Raji (cell line): ENCODE measurements around the gene TTC36.

Experiments
- POLR2A ChIP-seq: IDR thresholded peaks from 2 replicates; pipeline ENCODE4 v1.6.1; 2011; ENCODE audit warnings: low read depth, low read length, control low read depth; ENCODE audit not compliant: insufficient read depth

The TTC36 gene

DNA sequence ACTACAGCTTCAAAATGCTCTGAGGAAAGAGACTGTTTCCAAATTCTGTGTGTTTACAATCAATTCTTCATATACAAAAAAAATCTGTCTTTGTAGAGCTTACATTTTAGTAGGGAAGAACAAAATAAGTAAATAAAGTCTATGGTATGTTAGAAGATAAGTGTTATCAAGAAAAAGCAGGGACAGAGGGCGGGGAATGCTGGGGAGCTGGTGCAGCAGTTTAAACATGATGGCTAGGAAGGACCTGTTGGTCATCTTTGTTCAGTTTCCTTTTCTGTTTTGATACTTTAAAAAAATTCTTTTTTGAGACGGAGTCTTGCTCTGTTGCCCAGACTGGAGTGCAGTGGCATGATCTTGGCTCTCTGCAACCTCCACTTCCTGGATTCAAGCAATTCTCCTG lies 19.9 kb downstream of the TTC36 start:
- no peak for TF ChIP-seq POLR2A

- no peak for TF ChIP-seq POLR2A
Measured at GRCh38 chr11:118552341-118552740, 25.1 kb downstream of the TTC36 start.

GRCh38 chr11:118560806-118561205 lies 33.5 kb downstream of the TTC36 start:
- no peak for TF ChIP-seq POLR2A

DNA sequence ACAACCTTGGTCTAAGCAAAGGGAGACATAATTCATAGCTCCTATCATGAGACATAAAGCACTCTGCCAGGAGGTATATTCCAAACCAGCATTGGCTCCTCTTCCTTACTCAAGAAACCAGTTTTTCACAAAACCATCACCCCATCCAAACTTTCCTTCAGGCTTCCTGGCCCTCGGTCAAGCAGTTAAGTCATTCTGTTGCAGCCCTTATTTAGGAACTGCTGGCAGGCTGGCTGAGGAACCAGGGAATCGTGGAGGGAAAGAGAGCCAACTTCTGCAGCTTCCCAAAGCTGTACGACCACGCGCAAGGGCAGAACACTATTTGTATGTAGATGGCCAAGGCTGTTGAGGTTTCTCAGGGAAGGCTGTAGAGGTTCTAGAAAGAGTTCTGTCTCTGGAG lies 37.8 kb downstream of the TTC36 start:
- TF ChIP-seq POLR2A, result no peak

DNA sequence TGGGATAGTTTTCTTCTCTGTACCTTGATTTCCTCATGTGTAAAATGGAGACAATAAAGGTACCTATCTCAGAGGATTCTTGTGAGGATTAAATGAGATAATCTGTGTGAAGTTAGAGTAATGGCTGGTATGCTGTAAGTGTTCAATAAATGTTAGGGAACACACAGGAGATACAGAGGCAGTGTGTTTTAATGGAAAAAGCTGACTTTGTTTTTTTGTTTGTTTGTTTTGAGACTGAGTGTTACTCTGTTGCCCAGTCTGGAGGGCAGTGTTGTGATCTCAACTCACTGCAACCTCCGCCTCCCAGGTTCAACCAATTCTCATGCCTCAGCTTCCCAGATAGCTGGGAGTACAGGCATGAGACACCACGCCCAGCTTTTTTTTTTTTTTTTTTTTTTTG lies 42.4 kb downstream of the TTC36 start:
- no peak for TF ChIP-seq POLR2A

- no peak for TF ChIP-seq POLR2A
Measured at GRCh38 chr11:118570787-118571186, 43.5 kb downstream of the TTC36 start.

DNA sequence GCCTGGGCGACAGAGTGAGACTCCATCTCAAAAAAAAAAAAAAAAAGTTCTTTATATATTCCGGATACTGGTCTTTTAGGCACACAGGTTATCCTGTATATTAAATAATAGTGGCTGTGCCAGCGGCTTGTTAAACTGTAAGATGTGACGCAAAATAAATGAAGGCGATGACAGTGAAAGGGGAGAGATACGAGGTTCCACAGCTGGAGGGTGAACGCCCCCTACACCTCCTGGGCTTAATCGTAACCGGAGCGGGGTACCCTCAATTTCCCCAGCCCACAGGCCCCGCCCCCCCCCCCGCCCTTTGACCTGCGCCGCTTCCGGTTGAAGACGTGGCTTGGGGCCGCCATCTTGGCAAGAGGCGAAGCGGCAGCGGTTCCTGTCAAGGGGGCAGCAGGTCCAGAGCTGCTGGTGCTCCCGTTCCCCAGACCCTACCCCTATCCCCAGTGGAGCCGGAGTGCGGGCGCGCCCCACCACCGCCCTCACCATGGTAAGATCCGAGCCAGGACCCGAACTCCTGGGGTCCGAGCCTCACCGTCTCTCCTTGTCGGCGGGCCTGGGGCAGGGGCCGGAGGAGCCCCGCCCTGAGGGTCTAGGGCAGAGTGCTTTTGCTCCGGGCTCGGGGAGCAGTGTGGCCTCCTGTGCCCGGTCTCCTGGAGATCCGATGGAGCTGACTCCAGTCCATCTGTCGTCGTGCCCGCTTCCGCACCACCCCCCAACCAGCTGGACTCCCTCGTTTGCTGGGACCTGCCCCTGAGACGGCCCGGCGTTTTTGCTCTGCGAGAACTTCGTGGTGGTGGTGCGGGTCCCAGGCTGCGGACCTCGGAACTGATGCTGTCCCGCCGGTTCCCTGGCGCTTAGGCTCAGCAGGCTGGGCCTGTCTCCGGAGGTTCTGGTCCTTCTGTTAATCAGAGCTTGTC lies 45.0 kb downstream of the TTC36 start, which contains the start of gene ARCN1:
TSS of gene ARCN1 (plus strand) at position 349 of the 920 bp plus-strand sequence. CDS start at position 488, 139 bp downstream.
- peak; percentile 93 for TF ChIP-seq POLR2A

- TF ChIP-seq POLR2A, result no peak
Measured at GRCh38 chr11:118572981-118573550, 45.8 kb downstream of the TTC36 start.

DNA sequence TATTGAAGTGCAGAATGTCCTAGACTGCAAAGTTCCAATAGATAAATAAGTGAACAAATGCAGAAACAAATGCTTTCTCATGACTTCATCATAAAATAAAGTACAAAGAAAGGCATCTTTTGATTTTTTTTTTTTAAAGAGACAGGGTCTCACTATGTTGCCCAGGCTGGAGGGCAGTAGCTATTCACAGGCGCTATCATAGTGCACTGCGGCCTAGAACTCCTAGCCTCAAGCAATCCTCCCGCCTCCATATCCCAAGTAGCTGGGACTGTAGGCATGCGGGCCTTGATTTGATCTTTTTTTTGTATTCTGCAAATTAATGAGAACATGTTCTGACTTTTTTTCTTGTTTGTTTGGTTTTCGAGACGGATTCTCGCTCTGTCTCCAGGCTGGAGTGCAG lies 47.4 kb downstream of the TTC36 start:
- no peak for TF ChIP-seq POLR2A
